Kidney tubule cell (primary cell): ENCODE results near the gene NDC1.

Experiments
- DNase-seq: peaks from one replicate; pipeline ENCODE4 v3.0.0-alpha.2; 2018; ENCODE audit warnings: low spot score

NDC1 gene

GRCh38 chr1:53731043-53731600 is 107.0 kb downstream of the NDC1 start:
- DNase-seq: no peak

GRCh38 chr1:53730224-53730865 is 107.8 kb downstream of the NDC1 start:
- DNase-seq: peak; percentile 35

- peak; percentile 13 for DNase-seq
Observed at GRCh38 chr1:53729456-53730223, 108.5 kb downstream of the NDC1 start.

- DNase-seq: no peak
Observed at GRCh38 chr1:53728702-53729455, 109.2 kb downstream of the NDC1 start.

- no peak for DNase-seq
Observed at GRCh38 chr1:53728196-53728595, 109.9 kb downstream of the NDC1 start.

GRCh38 chr1:53727461-53728092 is 110.5 kb downstream of the NDC1 start:
- DNase-seq: no peak

- DNase-seq: no peak
Observed at GRCh38 chr1:53726009-53726600, 112.0 kb downstream of the NDC1 start.

- peak; percentile 58 for DNase-seq
Observed at GRCh38 chr1:53725238-53725689, 112.8 kb downstream of the NDC1 start.

- DNase-seq: no peak
Observed at GRCh38 chr1:53722025-53722424, 116.1 kb downstream of the NDC1 start.

- no peak for DNase-seq
Observed at GRCh38 chr1:53721088-53721487, 117.0 kb downstream of the NDC1 start.

GRCh38 chr1:53719469-53719868 is 118.6 kb downstream of the NDC1 start:
- DNase-seq: no peak

GRCh38 chr1:53718443-53718842 is 119.7 kb downstream of the NDC1 start:
- no peak for DNase-seq

- no peak for DNase-seq
Observed at GRCh38 chr1:53717025-53717804, 120.9 kb downstream of the NDC1 start.

GRCh38 chr1:53716150-53716549 is 121.9 kb downstream of the NDC1 start:
- no peak for DNase-seq

GRCh38 chr1:53715478-53715877 is 122.6 kb downstream of the NDC1 start:
- DNase-seq: no peak
